HEK293T (cell line): Measurements from ENCODE around the gene ANKMY1.

Experiments
- CTCF ChIA-PET: fragments of 350-600 bp; formaldehyde crosslinking; extraction: SDS; loops from one replicate; lab custom pipeline; 2021; ENCODE audit warnings: antibody characterized with exemption, inconsistent platforms; lab: Yijun Ruan, JAX
- POLR2A ChIA-PET: fragments of 350-600 bp; formaldehyde crosslinking; extraction: SDS; loops from one replicate; lab custom pipeline; 2020; ENCODE audit warnings: antibody characterized with exemption, inconsistent platforms; lab: Yijun Ruan, JAX
- DNase-seq: peaks from one replicate; pipeline ENCODE4 v3.0.0; 2012; ENCODE audit warnings: mixed read lengths; ENCODE audit errors: extremely low spot score
- ARNT ChIP-seq: fragments of 450-650 bp; IDR thresholded peaks from 2 replicates; pipeline ENCODE4 v1.6.1; 2017; ENCODE audit warnings: mild to moderate bottlenecking
- BHLHE40 ChIP-seq: fragments of 450-650 bp; IDR thresholded peaks from 2 replicates; pipeline ENCODE4 v1.6.1; 2016; ENCODE audit warnings: mild to moderate bottlenecking, moderate library complexity, borderline replicate concordance
- CTBP1 ChIP-seq: fragments of 450-650 bp; IDR thresholded peaks from 2 replicates; pipeline ENCODE4 v1.6.1; 2016; ENCODE audit warnings: borderline replicate concordance
- ELF4 ChIP-seq: fragments of 450-650 bp; IDR thresholded peaks from 2 replicates; pipeline ENCODE4 v1.6.1; 2017; ENCODE audit warnings: antibody characterized with exemption
- FOXA1 ChIP-seq: fragments of 450-650 bp; IDR thresholded peaks from 2 replicates; pipeline ENCODE4 v1.6.1; 2016; ENCODE audit warnings: mild to moderate bottlenecking
- FOXK2 ChIP-seq: fragments of 450-650 bp; IDR thresholded peaks from 2 replicates; pipeline ENCODE4 v1.6.1; 2016; ENCODE audit warnings: mild to moderate bottlenecking
- FOXM1 ChIP-seq: fragments of 450-650 bp; IDR thresholded peaks from 2 replicates; pipeline ENCODE4 v1.6.1; 2017; ENCODE audit warnings: mild to moderate bottlenecking, borderline replicate concordance
- HDGF ChIP-seq: fragments of 450-650 bp; IDR thresholded peaks from 2 replicates; pipeline ENCODE4 v1.6.1; 2017; ENCODE audit warnings: antibody characterized with exemption, borderline replicate concordance
- L3MBTL2 ChIP-seq: fragments of 450-650 bp; conservative IDR thresholded peaks from 2 replicates; pipeline ENCODE4 v1.6.1; 2016; ENCODE audit warnings: mild to moderate bottlenecking
- LEF1 ChIP-seq: fragments of 450-650 bp; IDR thresholded peaks from 2 replicates; pipeline ENCODE4 v1.6.1; 2017; ENCODE audit warnings: mild to moderate bottlenecking, borderline replicate concordance
- NFRKB ChIP-seq: fragments of 450-650 bp; IDR thresholded peaks from 2 replicates; pipeline ENCODE4 v1.6.1; 2016; ENCODE audit warnings: mild to moderate bottlenecking, moderate library complexity
- PKNOX1 ChIP-seq: fragments of 450-650 bp; IDR thresholded peaks from 2 replicates; pipeline ENCODE4 v1.6.1; 2016
- SP1 ChIP-seq: fragments of 450-650 bp; IDR thresholded peaks from 2 replicates; pipeline ENCODE4 v1.6.1; 2017
- SUZ12 ChIP-seq: fragments of 450-650 bp; IDR thresholded peaks from 2 replicates; pipeline ENCODE4 v1.6.1; 2016; ENCODE audit warnings: mild to moderate bottlenecking
- TARDBP ChIP-seq: fragments of 450-650 bp; IDR thresholded peaks from 2 replicates; pipeline ENCODE4 v1.6.1; 2016
- ZNF384 ChIP-seq: fragments of 450-650 bp; IDR thresholded peaks from 2 replicates; pipeline ENCODE4 v1.6.1; 2016

Gene ANKMY1

GRCh38 chr2:240450532-240451107 is 107.2 kb downstream of the ANKMY1 start:
- CTCF ChIA-PET, result no interaction called here
- DNase-seq, result no peak
- POLR2A ChIA-PET, result no interaction called here
- TF ChIP-seq SUZ12 (no peak), ARNT (no peak), CTBP1 (no peak), FOXK2 (no peak), FOXA1 (no peak), SP1 (no peak), HDGF (no peak), ELF4 (no peak), PKNOX1 (no peak), L3MBTL2 (no peak), TARDBP (no peak)

GRCh38 chr2:240449764-240450531 is 107.8 kb downstream of the ANKMY1 start:
- CTCF ChIA-PET, result no interaction called here
- no peak for TF ChIP-seq SUZ12
- POLR2A ChIA-PET, result no interaction called here
- DNase-seq, result no peak

GRCh38 chr2:240448387-240449274 is 109.2 kb downstream of the ANKMY1 start:
- ChIA-PET CTCF (no interaction called here), POLR2A (no interaction called here)
- DNase-seq, result no peak
- no peak for TF ChIP-seq FOXK2
- TF ChIP-seq HDGF, result no peak

- CTCF ChIA-PET, result no interaction called here
- TF ChIP-seq L3MBTL2 (no peak), NFRKB (no peak), SUZ12 (no peak), BHLHE40 (no peak), SP1 (no peak), FOXM1 (no peak), FOXK2 (no peak), FOXA1 (no peak), ARNT (no peak), CTBP1 (no peak), PKNOX1 (no peak)
- DNase-seq, result no peak
- POLR2A ChIA-PET, result no interaction called here
These were observed 109.9 kb downstream of the ANKMY1 start for GRCh38 chr2:240447934-240448333.

- no peak for DNase-seq
- ChIA-PET CTCF (no interaction called here), POLR2A (no interaction called here)
- no peak for TF ChIP-seq ELF4
- no peak for TF ChIP-seq SP1
- TF ChIP-seq BHLHE40, result no peak
- no peak for TF ChIP-seq TARDBP
- TF ChIP-seq LEF1, result no peak
- TF ChIP-seq ZNF384, result no peak
- no peak for TF ChIP-seq FOXK2
- no peak for TF ChIP-seq PKNOX1
These were observed 110.5 kb downstream of the ANKMY1 start for GRCh38 chr2:240447331-240447730.

GRCh38 chr2:240446664-240447175 is 111.1 kb downstream of the ANKMY1 start:
- ChIA-PET POLR2A (no interaction called here), CTCF (interaction anchor here (0.8 kb wide), 1 partner anchor 13 kb away, joined by 3 read pairs; no protein-coding TSS in a partner anchor)
- TF ChIP-seq FOXM1 (no peak), ELF4 (no peak), L3MBTL2 (no peak), HDGF (no peak), NFRKB (no peak), SUZ12 (no peak), ARNT (no peak), BHLHE40 (no peak), ZNF384 (no peak), FOXA1 (no peak), TARDBP (no peak), PKNOX1 (no peak), SP1 (no peak)
- DNase-seq, result no peak
